ENCODE measurements around the gene LRRC17.

DNA sequence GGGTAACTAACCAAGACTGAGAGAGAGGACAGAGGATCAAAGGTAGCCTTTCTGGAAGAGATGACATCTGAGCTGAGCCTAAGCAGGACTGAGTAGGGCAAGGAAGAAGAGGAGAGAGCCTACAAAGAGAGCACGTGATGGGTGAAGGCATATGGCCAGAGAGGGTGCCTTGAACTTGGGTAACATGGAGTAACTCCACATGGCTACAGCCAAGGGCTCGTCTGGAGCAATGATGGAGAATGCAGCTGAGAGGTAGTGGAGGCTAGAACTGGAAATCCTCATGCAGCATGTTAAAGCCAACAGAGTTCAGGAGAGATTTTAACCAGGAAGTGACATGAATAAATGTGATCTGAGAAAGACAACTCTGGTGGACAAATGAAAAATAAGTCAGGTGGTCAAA is 77.8 kb downstream of the LRRC17 start:
- TF ChIP-seq EZH2phosphoT487 (IDR thresholded peaks at IDR 0.05; ENCODE audit: insufficient read depth, low read depth), result no peak
- no peak for TF ChIP-seq EZH2 (IDR thresholded peaks at IDR 0.05; ENCODE audit: insufficient read depth, poor library complexity, severe bottlenecking)

Measured in GM23248 (cell line).